Activated CD8-positive, alpha-beta memory T cell treated with anti-CD3 and anti-CD28 coated beads for 24 hours (primary cell): Measurements from ENCODE around the gene TP53I11.

ENCODE experiments used
- DNase-seq: peaks from one replicate; pipeline ENCODE4 v3.0.0-alpha.2; 2020

Gene TP53I11

DNA sequence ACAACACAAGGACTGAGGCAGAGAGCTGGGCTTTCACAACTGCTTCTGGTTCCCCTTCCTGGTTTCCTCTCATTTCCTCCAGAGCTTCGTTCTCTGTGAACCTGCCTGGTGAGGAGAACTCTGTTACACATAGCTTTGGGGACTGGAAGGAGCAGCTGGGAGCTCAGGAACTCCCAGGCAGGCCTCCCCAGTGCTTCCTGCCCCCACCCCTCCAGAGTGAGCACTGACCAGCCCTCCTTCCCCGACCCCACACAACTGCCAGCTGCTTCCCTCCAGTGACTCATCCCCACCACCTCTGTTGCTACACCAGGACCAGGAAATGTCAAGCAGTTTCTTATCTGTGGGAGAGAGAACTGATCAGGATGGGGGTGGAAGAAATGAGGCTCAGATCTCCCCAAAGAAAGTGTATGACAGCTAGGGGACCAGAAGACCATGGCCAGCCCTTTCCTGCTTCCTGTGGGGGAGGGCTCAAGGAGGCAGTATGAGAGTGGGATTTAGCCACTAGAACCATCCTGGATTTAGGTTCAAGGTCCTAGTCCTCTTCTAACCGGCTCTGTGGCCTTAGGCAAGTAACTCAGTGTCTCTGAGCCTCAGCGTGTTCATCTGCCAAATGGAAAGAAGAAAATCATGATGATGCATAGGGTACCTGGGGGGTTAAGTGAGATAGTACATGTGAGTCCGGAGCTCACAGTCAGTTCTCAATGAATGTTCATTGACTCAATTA, 4.5 kb upstream of the TP53I11 start:
- no peak for DNase-seq

DNA sequence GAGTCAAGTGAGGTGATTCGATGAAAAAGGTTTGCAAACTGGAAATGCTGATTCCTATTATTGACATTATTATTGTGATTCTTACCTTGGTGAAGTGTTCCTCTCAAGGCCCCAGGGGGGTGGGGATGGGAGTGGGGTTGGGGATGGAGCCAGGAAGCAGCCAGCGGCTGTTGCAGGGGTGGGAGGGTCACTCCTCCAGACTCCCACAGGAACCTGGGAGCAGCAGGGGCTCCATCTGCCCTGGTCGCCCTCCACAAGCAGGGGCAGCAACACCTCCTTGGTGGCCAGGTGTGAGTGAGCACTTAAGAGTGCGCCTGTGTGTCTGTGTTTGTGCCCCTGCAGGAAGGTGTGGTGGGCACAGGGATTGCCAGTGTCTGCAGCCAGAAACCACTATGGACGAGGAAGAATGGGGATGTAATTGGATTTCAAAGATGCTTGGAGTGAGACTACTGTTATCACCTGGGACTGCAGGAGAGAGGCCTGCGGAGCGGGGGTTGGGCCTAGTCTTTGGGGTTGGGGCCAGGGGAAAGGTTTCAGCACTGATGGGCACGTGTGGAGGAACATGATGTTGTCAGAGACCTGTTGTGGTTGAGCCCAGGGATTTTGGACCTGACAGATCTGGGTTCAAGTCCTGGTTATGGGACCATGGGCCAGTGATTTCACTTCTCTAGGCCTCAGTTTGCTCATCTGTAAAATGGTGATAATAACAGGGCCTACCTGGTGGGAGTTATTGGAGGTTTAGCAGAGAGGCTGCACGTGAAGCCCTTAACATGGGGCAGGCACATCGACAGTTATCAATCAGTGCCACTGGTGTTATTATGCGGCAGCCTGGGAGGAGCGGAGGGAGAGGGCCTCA, 3.6 kb upstream of the TP53I11 start:
- DNase-seq, result no peak

DNA sequence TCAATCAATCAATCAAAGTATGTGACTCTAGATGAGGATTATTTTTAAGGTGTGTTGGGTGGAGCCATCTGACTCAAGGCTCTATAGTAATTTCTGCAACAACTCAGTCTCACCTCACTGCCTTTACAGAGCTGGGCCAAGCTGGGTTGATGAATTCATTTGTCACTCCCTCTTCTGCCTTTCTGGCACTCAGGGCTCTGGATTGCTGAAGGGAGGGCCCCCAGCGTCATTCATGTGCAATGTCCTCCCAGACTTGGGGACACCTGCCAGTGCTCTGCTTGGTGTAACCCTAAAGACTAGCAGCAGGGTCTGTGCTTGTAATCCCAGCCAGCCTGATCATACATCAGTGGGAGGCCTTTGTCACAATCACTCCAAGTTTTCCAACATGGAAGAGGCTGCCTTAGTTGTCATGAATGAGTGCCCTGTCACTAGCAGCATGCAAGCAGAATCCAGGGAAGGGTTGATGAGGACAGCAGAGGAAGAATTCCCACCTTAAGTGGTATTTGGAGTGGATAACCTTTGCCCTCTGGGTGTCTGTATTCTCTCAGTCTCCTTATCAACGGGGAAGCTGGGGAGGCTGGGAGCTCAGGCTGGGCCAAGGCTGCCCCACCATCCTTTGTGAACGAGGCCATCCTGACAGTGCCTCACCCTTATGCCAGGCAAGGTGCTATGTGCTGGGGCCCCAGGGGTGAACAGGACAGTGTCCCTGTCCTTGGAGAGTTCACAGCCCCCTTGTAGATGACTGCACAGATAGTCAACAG, 2.0 kb upstream of the TP53I11 start:
- no peak for DNase-seq

DNA sequence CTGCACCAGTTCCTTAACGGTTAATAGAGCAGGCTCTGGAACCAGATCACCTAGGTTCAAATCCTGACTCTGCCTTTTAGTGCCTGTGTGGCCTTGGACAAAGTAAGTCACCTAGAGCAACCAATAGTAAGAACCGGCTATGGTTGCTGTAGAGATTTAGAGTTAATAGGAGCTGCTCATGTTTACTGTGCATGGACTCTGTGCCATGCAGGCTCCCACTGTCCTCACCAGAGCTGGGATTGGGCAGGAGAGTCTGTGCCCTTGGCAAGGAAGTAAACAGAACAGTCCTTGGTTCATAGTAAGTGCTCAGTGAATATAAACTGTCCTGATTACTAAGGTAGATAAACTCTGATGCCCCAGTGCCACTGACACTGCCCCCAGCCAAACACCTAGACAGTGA, 1.4 kb upstream of the TP53I11 start:
- DNase-seq, result no peak

DNA sequence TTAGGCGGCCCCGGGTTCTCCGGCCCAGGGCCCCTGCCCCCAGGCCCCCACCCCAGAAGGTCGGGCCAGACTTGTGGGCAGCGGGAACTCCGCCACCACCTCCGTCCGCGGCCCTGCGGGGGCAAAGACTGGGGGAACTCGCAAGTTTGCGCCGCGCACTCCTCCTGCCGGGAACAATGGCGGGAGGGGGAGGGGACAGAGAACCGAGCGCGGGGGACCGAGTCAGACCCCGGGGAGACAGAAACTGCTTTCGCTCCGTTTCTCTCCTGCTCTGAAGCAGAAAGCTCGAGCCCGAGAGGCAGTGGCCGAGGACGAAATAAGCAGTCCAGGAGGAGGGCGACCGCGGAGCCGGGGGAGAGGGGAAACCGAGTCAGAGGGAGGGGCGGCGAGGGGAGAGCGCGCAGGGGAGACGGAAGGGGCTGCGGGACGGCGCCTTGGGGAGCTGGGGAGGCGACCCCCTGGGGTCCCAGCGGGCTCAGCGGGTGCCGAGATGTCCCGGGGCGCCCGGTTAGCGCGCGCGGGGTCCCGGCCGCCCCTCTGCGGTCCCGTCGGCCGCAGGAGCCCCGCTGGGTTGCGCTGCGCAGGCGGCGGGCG, 555 bp downstream of the TP53I11 start:
- peak; percentile 75 for DNase-seq

DNA sequence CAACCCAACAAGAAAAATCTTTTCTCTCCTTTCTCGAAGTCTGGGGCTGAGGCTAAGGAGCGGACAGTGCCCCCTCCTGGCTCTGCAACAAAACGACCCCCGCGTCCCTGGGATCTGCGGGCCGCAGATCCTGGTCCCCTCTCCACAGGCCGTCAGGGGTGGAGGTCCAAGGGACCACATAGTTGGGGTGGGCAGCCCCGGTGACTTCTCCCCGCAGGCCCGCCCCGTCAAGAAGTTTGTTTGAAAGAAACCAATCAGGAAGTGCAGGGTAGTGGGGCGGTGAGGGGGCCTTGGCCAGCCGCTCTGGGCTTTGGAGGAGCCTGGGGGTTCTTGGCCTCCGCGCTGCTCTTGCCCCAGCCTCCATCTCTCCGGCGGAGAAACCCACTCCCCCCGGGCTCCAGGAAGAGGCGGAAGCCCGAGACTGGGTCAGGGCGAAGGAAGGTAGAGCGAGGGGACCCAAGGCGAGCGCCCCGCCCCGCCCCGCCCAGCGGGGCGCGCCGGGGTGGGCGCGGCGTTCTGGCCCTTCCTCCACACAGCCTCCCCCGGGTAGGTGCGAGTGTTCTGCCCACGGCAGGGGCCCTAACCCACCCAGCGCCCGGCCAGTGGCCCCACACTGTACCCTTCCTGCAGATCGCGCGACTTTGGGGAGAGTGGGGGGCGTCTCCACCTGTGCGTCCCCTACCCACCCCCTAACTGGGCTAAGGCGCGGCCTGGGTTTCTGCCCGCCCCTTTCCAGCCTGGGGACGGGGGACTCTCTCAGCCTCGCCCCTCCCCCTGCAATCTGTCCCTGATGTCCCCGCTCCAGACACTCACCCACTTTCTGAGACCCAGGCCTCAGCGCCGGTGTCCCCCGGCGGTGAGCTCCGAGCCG, 1.3 kb downstream of the TP53I11 start:
- peak; percentile 76 for DNase-seq

DNA sequence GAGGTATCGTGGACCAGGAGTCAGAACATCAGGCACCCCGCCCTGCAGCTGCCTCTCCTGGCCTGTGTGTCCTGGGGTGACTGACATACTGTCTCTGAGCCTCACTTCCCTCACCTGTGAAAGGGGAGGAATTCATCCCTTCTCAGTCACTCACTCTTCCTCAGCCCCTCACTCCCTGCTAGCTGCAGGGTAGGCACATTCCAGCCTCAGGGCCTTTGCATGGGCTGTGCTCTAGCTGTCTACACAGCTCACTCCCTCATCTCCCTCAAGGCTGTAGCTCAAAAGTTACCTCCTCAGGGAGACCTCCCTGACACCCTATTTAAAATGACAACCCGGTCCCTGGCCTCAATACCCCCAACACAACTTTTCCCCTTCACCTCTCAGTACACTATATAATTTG, 2.5 kb downstream of the TP53I11 start:
- DNase-seq, result no peak

DNA sequence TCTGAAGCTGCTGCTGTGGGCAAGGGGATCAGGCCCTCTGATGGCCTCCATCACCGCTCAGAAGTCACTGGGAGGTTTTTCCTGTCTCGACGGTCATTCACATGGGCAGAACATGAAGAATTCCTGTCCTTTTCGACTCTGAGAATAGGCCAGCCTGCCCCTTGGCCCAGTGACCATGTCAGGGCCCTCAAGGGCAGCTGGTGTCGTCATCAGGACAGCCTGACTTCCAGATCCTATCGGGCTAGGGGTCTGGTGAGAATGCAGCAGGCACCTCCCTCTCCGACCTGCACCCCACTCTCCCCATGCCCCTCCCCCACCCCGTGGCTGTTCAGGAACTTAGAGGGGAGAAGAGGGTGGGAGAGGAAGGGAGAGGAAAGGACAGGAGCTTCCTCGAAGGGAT, 3.6 kb downstream of the TP53I11 start:
- no peak for DNase-seq

DNA sequence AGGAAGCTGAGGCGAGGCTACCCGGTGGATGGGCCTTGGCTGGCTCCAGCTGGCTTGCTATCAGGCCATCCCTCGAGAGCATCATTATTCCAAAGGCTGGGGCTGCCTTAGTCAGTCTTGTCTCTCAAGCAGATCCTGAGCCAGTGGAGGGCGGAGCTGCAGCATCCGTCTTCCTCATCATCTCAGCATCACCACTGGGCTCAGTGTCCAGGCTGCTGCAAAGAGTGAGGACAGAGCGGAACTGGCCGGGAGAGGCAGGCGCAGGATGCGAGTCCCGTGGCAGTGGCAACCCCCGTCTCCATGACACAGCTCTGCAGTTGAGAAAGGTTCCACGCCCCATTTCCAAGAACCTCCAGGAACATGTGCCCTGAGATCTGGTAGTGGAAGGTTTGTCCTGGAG, 4.4 kb downstream of the TP53I11 start:
- no peak for DNase-seq

DNA sequence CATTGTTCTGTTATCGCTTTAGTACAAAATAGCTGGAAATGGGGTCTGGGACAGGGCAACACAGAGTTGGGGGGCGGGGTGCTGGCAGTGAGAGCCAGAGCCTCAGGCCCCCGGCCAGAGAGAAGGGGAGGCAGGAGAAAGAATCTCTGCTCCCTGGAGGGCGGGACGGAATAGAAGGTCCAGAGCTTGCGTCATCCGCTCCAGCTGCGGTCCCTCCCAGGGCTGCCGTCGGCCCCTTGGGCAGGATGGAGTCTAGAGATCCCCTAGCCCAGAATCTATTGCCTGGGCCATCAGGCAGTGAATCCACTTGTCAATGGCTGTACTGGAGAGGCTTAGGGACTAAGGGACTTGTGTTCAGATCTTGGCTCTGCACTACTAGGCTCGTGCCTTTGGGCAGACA, 5.0 kb downstream of the TP53I11 start:
- no peak for DNase-seq

DNA sequence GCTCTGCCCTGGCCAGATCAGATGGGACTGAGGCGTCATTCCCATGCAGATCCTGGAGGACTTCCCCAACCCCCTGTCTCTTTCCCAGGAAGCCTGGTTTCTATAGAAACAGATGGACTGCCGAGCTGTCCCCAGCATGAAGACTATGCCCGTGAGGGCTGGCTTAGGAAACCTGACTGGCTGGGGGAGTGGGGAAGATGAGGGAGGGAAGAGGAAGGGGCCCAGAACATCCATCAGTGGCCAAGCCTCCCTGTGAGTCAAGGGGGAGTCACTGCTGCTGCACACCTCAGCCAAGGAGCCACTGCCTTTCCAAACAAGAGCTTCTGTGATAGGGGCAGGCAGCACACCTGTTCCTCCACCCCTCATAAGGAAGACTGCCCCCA, 5.8 kb downstream of the TP53I11 start:
- DNase-seq, result no peak

DNA sequence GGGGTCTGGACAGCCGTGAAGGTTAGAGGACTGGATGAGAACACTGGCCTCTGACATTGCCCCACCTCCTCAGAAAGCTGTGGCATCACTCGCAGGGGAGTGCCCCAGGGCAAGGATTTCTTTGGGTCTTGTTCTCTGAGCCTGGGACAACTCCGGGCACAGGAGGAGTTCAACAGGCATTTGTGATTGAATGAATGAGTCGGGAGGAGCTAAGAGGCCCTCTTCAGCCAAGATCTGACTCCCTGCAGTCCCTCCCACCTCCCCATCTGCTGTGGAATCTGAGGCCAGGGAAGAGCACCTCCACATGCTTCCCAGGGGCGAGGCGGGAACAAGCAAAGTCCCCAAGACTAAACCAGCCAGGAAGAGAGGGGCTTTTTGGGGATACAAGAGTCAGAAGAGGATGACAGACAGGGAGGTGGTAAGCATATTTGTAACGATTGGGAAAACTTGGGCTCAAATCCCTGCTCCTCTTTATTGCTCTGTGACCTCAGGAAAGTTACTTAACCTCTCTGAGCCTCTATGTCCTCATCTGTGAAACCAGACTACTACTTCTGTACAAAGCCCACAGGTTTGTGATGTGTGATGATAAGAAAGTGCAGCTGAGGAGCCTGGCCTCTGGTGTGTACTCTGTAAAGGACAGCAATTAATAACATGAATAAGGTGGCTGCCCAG, 6.4 kb downstream of the TP53I11 start:
- DNase-seq, result no peak

DNA sequence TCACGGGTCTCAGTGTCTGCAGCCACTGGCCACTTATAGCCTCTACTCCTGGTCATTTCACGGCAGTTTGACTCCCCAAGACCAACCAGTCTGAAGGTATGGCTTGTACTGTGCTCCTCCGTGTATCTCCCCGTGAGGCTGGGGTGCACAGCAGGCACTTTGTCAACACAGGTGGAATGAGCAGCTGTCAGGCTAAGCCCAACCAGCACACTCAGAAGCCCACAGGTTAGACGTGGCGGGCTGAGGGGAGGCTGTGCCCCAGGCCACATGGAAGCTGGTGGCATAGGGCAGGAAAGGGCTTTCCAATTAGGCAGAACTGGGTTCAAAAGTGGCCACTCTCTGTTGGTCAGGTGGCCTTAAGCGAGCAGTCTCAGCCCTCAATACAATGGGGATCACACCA, 7.0 kb downstream of the TP53I11 start:
- no peak for DNase-seq

DNA sequence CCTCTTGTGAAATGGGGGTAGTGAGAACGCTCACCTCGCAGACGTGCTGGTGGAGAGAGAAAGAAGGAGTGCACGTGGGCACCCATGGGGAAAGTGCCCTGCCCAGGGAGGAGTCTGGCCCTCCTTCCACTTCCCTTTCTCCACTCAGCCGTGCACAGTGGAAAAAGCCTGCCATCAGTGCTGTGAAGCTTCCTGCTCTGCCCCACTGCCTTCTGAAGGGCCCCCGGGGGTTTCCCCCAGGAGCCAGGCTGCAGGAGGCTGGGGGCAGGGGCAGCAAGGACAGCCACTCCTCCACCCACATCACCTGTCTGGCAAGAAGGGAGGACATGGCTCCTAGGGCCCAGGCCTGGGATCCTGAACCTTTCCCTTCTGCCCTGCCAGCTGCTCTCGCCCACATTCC, 7.6 kb downstream of the TP53I11 start:
- no peak for DNase-seq

DNA sequence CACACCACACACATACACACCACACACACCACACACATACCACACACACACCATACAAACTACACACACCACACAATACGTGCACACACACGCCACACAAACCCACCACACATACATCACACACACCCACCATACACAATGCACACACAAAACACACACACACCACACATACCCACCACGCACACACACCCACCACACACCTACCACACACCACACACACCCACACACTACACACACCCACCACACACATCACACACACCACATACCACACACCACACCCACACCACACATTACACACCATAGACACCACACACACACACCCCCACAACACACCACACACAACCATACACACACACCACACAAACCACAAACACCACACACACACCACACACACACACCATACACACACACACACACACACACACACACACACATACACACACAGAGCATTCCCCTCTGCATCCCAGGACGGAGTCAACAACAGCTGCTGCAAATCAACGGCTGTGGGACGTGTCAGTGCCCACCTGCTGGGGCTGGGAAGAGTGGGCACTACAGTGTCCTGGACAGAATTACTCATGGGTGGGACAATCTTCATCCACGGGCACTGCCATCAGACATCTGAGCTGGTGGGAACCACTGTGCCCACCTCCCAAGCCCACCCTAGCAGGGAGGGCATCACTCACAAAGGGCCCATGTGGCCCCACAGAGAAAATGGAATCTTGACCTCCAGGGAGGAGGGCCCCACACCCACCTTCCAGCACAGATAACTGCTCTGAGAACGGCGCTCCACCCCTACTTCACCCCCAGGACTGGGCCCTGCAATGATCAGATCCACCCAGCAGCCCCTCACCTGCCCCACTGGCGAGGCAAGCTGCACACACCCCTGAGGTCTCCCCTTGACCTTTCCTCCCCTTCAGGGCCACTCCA, 8.4 kb downstream of the TP53I11 start:
- no peak for DNase-seq

DNA sequence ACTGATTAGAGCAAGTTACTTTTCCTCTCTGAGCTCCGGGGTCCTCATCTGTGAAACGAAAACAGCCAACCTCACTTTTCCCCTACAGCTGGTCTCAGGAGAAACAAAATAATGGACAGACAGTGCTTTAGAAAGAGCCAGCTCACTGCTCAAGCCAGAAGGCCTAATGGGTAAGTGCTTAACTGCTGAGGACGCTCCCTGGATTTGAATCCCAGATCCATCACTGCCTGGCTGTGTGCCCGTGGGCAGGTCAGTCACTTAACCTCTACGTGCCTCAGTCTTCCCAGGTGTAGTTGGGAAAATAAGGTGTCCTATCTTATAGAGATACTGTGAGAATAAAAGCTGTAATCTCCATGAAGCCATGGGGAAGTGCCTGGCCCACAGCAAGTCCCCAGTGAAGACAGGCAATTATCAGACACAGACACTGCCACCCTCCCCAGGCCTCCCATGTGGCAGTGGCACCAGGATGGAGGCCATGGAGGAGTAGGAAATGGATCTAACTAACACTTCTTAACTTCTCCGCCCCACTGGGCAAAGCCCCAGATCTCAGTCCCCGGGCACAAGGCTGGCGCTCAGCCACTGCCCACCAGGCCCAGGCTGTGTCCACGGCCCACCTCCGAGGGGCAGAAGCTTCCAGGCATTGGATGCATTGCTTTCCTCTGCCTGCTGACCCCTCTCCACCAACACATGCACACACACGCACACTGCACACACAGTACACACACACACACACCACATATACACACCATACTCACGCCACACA, 9.2 kb downstream of the TP53I11 start:
- no peak for DNase-seq

DNA sequence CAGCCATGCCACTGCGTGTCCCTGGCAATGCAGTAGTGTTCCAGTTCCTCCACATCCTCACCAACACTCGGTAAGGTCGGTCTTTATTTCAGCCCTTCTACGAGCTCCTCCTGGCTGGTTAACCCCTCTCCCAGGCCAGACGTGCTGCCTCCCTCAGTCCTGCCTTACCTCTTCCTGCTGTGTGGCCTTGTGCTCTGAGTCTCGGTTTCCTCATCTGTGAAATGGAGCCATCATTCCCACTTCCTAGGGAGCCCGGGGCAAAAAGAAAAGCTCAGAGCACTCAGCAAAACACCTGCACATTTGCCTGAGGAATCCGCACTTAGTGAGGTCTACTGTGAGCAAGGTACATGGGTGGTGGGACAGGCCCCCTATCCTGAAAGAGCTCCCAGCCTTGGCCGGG, 9.8 kb downstream of the TP53I11 start:
- DNase-seq, result no peak

DNA sequence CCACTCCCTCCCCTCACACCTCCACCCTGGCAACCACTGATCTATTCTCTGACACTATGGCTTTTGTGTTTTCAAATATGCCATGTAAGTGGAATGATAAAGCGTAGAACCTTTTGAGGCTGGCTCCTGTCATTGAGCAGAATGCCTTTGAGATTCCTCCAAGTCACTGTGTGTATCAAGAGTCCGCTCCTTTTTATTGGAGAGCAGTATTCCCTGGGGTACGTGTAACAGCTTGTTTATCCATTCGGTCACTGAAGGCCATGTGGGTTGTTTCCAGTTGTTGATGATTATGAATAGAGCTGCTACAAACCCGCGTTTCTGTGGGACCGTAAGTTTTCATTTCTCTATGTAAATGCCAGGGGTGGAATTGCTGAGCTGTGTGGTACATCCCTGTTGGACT, 10.3 kb downstream of the TP53I11 start:
- DNase-seq, result no peak

DNA sequence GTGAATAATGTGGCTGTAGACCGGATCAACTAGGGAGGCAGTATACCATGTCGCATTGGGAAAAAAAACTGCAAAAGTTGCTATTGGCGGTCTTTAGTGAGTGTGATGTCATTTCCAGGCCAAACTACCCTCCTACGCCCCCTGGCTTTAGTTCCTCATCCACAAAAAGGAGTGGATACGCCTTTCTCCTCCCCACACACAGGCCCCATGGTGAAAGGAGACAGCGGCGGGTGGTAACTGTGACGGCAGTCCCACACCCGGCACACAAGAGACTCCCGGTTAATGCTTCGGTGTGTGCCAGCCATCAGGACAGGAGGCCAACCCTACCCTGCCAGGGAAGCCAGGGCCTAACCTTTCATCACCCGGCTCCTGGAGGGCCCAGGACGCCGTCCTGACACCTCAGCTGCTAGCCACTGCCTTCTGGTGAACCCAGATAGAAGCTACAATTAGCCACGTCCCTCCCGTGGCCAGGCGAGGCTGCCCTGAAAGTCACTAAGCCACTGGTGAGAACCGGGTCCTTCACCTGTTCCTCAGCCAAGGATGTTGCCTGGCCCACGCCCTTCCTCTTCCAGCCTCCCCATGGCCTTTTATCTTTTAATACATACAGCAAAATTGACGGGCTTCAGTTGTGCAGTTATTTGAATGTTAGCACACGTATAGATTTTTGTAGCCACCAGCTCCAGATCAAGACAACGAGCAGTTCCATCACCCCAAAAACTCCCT, 10.8 kb downstream of the TP53I11 start:
- DNase-seq, result no peak
